HG03432 (cell line): ENCODE data around the gene NADSYN1.

Experiments
- ATAC-seq: cut with Tn5 transposase; IDR thresholded peaks from one replicate; pipeline ENCODE4 v1.9.1; 2021; ENCODE audit warnings: mild to moderate bottlenecking, moderate library complexity; ENCODE audit not compliant: unreplicated experiment

The NADSYN1 gene

GRCh38 chr11:71450939-71451338, 2.1 kb upstream of the NADSYN1 start:
- ATAC-seq = no peak

DNA sequence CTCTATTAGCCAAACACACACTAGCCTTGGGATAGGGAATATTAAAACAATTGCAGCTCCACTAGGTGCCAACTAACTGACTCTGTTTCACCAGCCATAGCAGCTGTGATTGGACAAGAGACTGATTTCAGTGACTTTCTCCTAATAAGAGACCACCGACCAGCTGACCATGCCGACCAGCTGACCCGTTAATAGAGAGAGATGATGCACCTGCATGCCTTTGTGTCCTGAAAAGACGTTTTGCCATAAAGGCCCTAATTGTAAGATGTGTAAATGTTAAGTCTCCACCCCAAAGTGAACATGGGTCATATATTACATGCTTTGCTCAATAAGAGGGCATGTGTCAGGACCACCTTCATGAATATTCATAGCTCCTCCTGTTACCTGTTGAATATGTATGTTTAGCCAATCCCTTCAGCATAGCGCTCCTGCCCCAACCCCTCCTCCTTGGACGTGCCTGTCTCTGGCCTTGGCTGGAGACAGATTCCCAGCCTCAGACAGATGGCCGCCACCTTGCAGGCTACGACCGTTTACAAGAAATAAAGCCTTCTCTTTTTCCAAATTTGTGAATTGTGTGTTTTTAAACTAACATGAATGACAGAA, 1.3 kb upstream of the NADSYN1 start:
- ATAC-seq = no peak

GRCh38 chr11:71452199-71453036, 585 bp upstream of the NADSYN1 start:
- ATAC-seq = peak; percentile 1

DNA sequence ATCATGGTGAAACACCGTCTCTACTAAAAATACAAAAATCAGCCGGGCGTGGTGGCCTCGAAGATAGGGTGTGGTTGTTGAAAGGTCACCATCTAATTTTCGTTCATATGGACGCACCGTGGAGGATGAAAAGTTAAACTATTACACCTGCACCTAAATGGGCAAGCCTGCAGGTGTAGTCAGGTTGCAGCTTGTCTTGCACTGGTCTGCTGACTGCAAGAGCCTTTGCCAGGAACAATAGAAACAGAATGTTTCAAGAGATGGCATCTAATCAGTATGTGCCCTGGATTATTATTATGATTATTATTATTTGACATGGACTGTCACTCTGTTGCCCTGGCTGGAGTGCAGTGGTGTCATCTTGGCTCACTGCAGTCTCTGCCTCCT, 908 bp downstream of the NADSYN1 start:
- ATAC-seq = no peak

- ATAC-seq = no peak
Measured at GRCh38 chr11:71454470-71455113, 1.6 kb downstream of the NADSYN1 start.

DNA sequence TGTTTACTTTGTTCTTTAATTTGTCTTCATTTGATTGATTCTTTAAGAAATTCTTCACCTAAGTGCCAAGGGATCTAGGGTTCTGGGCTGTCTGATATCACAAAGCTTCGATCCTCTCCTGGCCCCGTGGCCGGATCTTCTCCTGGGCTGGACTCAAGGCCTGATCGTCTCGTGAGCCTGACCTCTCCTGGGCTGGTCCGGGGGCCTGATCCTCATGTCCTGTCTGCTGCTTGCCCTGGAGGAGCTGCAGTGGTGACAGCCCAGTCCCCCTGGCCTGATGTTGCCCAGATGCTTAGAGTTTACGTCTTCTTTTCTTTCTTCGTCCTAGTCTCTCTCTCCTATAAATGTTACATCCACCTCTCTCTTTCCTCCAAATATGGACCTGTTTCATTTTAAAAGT, 3.3 kb downstream of the NADSYN1 start:
- ATAC-seq = no peak

DNA sequence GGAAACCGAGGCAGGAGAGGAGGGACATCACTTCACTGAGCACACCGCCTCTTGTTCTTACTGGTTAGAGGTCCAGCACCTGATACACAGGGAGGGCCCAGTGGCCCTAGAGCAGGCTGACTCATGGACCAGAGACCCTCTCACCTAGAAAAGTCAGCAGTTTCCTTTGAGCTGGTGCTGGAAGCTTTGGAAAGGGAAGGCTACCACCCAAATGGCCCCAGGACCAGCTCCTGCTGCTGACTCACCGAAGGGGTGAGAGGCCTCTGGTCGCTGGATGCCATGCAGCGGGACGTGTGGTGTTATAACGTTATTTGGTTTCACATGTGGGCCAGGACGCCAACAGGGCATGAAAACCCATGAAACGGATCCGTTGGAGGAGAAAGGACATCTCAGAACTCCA, 3.8 kb downstream of the NADSYN1 start:
- ATAC-seq = no peak

- ATAC-seq = no peak
Measured at GRCh38 chr11:71458146-71459070, 5.4 kb downstream of the NADSYN1 start.

GRCh38 chr11:71459076-71459766, 6.2 kb downstream of the NADSYN1 start:
- ATAC-seq = no peak

GRCh38 chr11:71459767-71460320, 6.8 kb downstream of the NADSYN1 start:
- ATAC-seq = no peak

DNA sequence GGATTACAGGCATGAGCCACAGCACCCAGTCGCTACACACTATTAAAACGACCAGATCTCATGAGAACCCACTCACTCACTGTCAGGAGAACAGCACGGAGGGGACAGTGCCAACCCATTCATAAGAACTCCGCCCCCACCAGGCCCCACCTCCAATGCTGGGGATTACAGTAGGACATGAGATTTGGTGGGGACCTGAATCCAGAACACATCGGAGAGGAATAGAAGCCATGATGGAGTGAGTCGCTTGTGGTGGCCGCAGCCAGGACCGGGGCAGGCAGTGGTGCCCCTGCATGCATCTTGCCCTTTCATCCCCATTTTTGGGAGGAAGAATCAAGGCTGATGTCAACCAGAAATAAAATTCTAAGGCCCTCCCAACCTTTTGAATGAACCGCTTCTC, 8.7 kb downstream of the NADSYN1 start:
- no peak for ATAC-seq

GRCh38 chr11:71462726-71463125, 9.7 kb downstream of the NADSYN1 start:
- no peak for ATAC-seq

GRCh38 chr11:71463331-71464211, 10.6 kb downstream of the NADSYN1 start:
- ATAC-seq = no peak

DNA sequence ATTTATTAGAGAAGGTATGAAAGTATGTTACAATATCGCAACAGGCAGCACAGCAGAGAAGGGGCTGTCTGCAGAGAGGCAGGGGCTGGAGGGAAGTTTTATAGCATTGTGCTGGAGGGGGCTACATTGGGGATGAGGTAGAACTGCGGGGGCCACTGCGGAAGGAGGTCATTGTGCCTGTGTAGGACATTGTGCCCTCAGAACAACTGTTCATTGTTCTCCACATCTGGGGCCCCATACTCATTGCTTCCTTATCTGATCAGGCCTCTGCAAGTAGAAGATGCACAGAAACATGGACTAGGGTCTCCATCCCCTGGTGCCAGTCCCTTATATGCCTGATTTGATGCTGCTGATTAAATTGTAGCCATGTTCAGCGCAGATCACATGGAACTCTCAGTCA, 12.1 kb downstream of the NADSYN1 start:
- ATAC-seq = no peak

DNA sequence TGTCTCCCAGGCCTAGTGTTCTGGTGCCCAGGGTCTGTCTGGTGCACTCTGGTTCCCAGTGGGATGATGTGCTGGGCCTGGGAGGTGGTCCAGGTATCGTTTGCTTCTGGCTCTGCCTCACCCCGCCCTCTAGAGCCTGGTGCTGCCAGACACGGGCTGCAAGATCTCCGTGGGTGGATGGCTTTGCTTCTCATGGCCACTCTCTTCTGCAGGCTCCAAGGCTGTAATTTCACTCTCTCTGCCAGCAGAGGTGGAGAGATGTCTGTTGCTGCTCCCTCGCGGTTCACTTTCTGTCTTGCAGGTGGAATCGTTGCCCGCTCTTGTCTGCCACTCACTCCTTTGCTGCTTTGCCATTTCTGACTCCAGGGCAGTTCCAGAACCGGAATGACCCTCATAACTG, 13.4 kb downstream of the NADSYN1 start:
- ATAC-seq = no peak

- no peak for ATAC-seq
Measured at GRCh38 chr11:71467164-71467563, 14.2 kb downstream of the NADSYN1 start.

DNA sequence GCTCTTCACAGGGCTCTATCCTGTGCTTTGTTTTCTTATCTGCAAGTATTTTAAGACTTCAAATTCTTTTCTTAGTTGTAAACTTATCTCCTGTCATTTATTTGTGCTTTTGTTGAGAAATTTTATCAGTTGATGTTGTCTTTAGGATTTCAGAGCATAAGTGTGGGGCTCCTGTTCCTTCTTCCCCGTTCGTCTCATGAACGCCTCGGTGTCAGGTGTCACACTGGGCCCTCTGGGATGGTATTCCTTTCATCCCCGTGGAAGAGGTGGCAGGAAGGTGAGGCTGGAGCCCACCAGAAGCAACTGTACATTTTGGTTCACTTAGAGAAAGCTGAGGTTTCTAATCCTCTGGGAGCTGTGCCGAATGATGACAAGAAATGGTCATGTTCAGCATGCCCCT, 17.9 kb downstream of the NADSYN1 start:
- no peak for ATAC-seq

GRCh38 chr11:71472357-71472885, 19.4 kb downstream of the NADSYN1 start:
- ATAC-seq = no peak
